GM12874 (cell line): ENCODE measurements around the gene SULT1C4.

ENCODE experiments used
- CTCF ChIP-seq: IDR thresholded peaks from 2 replicates; pipeline ENCODE4 v1.5.1; 2011; ENCODE audit warnings: low read depth, mild to moderate bottlenecking, control low read depth, low read length, moderate library complexity; ENCODE audit not compliant: insufficient read depth

The SULT1C4 gene

GRCh38 chr2:108364676-108365297, 13.0 kb upstream of the SULT1C4 start:
- no peak for TF ChIP-seq CTCF

DNA sequence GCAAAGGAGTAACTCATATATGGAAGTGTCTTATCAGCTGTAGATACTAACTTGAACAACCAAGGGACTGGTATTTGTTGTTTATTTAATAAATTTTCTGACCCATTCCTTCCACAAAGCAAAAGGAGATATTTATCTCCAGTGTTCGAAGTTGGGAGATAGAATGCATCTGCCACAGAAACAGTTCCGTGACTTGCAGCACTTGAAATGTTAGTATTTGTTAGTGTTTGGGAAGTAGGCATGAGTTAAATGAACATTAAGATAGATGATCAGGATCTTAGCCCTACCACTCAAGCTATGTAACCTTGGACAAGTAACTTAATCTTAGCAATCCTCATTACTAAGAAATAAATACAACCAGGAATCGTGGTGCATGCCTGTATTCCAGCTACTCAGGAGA, 12.1 kb upstream of the SULT1C4 start:
- no peak for TF ChIP-seq CTCF

DNA sequence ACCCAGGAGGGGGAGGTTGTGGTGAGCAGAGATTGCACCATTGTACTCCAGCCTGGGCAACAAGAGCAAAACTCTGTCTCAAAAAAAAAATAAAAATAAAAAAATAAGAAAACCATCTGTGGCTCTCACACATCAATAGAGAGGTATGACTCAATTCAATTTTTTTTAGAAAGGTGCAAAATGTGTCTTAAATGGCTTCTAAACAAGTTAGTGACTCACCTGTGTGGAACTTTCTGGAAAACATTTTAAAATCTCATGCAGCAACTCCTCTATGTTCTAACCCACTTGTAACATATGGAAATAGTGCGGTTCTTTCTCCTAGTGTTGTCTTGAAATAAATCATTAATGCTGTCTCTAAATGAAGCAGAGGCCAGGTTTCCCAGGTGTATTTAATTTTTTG, 10.7 kb upstream of the SULT1C4 start:
- no peak for TF ChIP-seq CTCF

DNA sequence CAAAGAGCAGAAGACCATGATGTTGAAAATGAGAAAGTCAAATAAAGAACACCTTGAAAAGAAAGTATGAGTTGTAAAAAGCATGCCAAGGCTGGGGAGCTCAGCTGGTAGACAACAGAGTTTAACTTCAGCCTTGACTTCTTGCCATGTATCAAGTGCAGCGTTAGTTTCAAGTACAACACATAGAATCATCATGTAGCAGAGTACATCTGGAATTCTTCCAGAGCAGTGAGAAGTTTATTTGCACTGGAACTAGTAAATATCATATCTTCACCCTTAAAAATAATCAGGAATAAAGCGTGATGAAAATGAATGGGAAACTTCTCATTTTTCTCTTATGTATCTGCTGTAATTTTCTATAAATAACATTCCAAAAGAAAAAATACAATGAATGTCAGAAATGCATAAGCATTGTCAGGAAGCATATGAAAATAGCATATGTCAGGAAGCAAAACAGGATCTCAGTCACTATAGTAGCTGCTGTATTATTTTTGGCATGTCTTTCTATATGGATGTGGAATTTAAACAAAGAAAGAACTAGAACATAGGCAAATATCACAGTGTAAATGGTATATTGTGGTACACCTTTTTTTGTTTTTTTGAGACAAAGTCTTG, 10.1 kb upstream of the SULT1C4 start:
- TF ChIP-seq CTCF: no peak

GRCh38 chr2:108369153-108369552, 8.6 kb upstream of the SULT1C4 start:
- no peak for TF ChIP-seq CTCF

DNA sequence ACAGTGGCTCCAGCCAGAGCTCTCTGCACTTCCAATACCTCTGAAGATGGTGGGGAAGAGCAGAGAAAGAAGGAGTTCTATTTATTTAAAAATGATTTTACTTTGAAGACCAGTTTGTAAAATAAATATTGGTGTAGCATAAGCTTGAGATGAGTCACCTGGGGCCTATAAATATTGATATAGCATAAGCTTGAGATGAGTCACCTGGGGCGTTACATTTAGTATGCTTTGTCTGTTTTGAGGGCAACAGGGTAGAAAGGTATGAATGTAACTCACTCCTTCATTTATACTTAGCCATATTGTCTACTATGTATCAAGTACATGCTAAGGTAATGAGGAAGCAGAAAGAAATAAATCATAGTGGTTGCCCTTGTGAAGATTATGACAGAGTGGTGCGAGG, 7.7 kb upstream of the SULT1C4 start:
- no peak for TF ChIP-seq CTCF

DNA sequence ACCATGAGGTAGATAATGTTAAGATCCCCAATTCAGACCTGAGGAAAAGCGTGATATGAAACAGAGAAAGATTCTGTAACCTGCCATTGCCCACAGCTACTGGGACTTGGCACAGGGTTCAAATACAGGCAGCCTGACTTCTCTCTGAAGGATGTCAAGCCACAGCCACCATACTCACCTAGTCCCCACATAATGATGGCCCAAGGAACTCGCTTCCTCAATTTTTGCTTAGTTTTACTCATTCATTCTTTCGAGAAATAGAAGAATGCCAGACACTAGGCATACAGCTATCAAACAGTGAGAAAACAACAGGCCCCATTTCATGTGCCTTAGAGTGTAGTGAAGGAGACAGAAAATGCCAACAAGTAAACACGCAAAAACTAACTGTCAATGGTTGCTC, 980 bp upstream of the SULT1C4 start:
- no peak for TF ChIP-seq CTCF
